ENCODE measurements around the gene CBL. TPM values are rescaled to one million over a fixed set of nuclear protein-coding genes. Genes with fewer than 3 reads are reported as not detected.
"Not testable (repeated sequence)": the region's sequence is repeated elsewhere in the genome, so short reads cannot be mapped to it uniquely, and the experiment has no call there.

CBL gene
- polyA plus RNA-seq, 1 of the 3 experiments (the other 2 are of a cell fraction), result 9.5 TPM

DNA sequence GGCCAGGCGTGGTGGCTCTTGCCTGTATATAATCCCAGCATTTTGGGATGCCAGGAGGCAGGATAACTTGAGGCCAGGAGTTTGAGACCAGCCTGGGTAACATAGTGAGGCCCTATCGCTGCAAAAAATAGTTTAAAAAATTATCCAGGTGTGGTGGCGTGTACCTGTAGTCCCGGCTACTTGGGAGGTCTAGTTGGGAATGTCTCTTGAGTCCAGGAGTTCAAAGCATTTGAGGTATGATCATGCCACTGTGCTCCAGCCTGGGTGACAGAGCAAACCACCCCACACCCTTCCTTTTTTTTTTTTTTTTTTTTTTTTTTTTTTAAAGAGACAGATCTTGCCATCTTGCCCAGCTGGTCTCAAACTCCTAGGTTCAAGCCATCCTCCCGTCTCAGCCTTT, 16.8 kb downstream of the CBL start:
- no peak for DNase-seq
- peaks cover 17% of the 10 kb centered on the region for H3F3A ChIP-seq (replicated peaks; ENCODE audit: insufficient read depth)
- no peak overlapping the region for H2AFZ ChIP-seq (ENCODE audit: low read depth)
- H3K9me2 ChIP-seq, result no peaks in the 10 kb centered on the region
- TF ChIP-seq TEAD4 (IDR thresholded peaks at IDR 0.05; ENCODE audit: borderline replicate concordance, insufficient read depth), result no peak
- no peak for TF ChIP-seq MXI1 (IDR thresholded peaks at IDR 0.05; ENCODE audit: low read depth, low read length)
- no peak for TF ChIP-seq NRF1 (IDR thresholded peaks at IDR 0.05; ENCODE audit: low read depth, low read length)
- TF ChIP-seq TAF1 (IDR thresholded peaks at IDR 0.05; ENCODE audit: borderline replicate concordance, low read depth, low read length), result no peak
- TF ChIP-seq SMC3 (IDR thresholded peaks at IDR 0.05; ENCODE audit: low read depth, low read length), result no peak
- no peak for TF ChIP-seq MEF2A (IDR thresholded peaks at IDR 0.05; ENCODE audit: borderline replicate concordance, low read depth)
- no peak for TF ChIP-seq POLR2AphosphoS5 (IDR thresholded peaks at IDR 0.05; ENCODE audit: low read depth, low read length)
- TF ChIP-seq RCOR1 (IDR thresholded peaks at IDR 0.05; ENCODE audit: low read length), result no peak
- TF ChIP-seq CHD2 (IDR thresholded peaks at IDR 0.05; ENCODE audit: low read length, partially characterized antibody), result no peak
- TF ChIP-seq RFX5 (IDR thresholded peaks at IDR 0.05; ENCODE audit: low read length), result no peak
- TF ChIP-seq YY1 (IDR thresholded peaks at IDR 0.05; ENCODE audit: low read depth), result no peak
- H3K79me2 ChIP-seq (ENCODE audit: insufficient read depth), result peaks cover 92% of the 10 kb centered on the region
- no peaks in the 10 kb centered on the region for H3K27me3 ChIP-seq (ENCODE audit: insufficient read depth)
- H3K36me3 ChIP-seq (replicated peaks in 1 of 2; ENCODE audit: control insufficient read depth in 1 of 2, insufficient read depth in 2 of 2, low read length in 1 of 2), result no peaks in the 10 kb centered on the region
- WGBS (ENCODE audit: low lambda C conversion rate), result 100% methylated on average over 5 of the region's 5 CpGs
- POLR2A ChIA-PET, result interaction anchor here (0.6 kb wide), 1 partner anchor 204 kb away, joined by 3 read pairs; the partner anchor contains the start of genes RPS25 and TRAPPC4
- no peak overlapping the region for H3K9ac ChIP-seq
- CTCF ChIA-PET, result interaction anchor here (0.6 to 2.4 kb wide), 3 partner anchors 11 to 101 kb away, joined by 3 to 5 read pairs (median 3); no protein-coding TSS in a partner anchor
- H3K27ac ChIP-seq (ENCODE audit: low read depth in 2 of 2, low read length in 1 of 2), result peak overlapping the region; percentile 24 to 42; a peak in 3 of 4 replicates
- H4K20me1 ChIP-seq (ENCODE audit: insufficient read depth), result peaks cover 12% of the 10 kb centered on the region; the same call in 1 of the 2 replicates
- H3K4me3 ChIP-seq (ENCODE audit: low read depth in 2 of 2, low read length in 1 of 2), result no peak overlapping the region
- no peaks in the 10 kb centered on the region for H3K9me3 ChIP-seq
- peaks cover 0 to 15% of the 10 kb centered on the region in 2 experiments; a peak in 2 of 4 replicates for H3K4me1 ChIP-seq (ENCODE audit: control insufficient read depth in 1 of 2, insufficient read depth in 2 of 2, low read depth in 1 of 2, low read length in 1 of 2)
- H3K4me2 ChIP-seq, result no peak overlapping the region

DNA sequence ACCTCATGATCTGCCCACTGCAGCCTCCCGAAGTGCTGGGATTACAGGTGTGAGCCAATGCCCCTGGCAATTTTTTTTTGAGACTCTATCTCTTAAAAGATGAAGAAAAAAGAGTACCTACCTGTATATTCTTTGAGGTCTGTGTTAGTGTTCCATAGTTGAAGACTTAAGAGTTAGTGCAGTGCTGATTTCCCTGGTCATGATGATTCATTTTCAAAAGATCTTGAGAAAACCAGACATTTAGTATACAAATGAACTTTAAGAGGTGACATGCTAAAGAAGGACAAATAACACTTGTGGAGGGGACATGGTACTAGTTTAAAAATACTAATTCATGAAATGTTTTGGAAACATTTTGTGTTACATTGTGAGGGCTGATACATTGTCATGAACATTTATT, 17.7 kb downstream of the CBL start:
- POLR2A ChIA-PET, result no interaction called here

DNA sequence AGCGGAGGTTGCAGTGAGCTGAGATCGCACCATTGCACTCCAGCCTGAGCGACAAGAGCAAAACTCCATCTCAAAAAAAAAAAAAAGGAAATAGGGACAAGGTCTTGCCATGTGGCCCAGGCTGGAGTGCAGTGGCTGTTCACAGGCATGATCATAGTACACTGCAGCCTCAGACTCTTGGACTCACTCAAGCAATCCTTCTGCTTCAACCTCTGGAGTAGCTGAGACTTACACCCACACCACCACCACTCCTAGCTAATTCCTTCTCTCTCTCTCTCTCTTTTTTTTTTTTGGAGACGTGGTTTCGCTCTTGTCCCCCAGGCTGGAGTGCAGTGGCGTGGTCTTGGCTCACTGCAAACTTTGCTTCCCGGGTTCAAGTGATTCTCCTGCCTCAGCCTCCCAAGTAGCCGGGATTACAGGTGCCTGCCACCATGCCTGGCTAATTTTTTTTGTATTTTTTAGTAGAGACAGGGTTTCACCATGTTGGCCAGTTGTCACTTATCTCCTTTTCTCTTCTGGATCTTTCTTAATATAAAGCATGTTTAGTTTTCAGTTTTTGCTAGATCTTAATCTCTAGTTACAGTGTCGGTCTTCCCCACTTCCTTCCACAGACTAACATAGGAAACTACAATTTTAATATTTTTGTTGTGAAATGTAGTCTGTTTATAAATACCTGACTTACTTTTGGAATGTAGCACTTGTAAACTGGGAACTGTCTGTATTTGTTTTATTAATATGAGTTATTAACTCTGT, 22.6 kb downstream of the CBL start:
- H3K9me2 ChIP-seq; H3K9ac ChIP-seq; H3K4me3 ChIP-seq (ENCODE audit: low read depth in 2 of 2, low read length in 1 of 2); H3K27ac ChIP-seq (ENCODE audit: low read depth in 2 of 2, low read length in 1 of 2); DNase-seq; H3K4me1 ChIP-seq (ENCODE audit: control insufficient read depth in 1 of 2, insufficient read depth in 2 of 2, low read depth in 1 of 2, low read length in 1 of 2); POLR2A ChIA-PET; H3K9me3 ChIP-seq; H3K27me3 ChIP-seq (ENCODE audit: insufficient read depth); H4K20me1 ChIP-seq (ENCODE audit: insufficient read depth); H3K4me2 ChIP-seq; H3F3A ChIP-seq (replicated peaks; ENCODE audit: insufficient read depth); H2AFZ ChIP-seq (ENCODE audit: low read depth): not testable (repeated sequence)
- CTCF ChIA-PET, result interaction anchor here (0.7 to 1.2 kb wide), 3 partner anchors 16 to 145 kb away, joined by 3 read pairs; no protein-coding TSS in a partner anchor
- 96% methylated on average over 9 of the region's 9 CpGs for WGBS (ENCODE audit: low lambda C conversion rate)
- H3K79me2 ChIP-seq (ENCODE audit: insufficient read depth), result peaks cover 98% of the 10 kb centered on the region
- H3K36me3 ChIP-seq (replicated peaks in 1 of 2; ENCODE audit: control insufficient read depth in 1 of 2, insufficient read depth in 2 of 2, low read length in 1 of 2), result peaks cover 8 to 11% of the 10 kb centered on the region in 2 experiments

More for the DNA sequence above, 17.7 kb downstream of the CBL start:
- no peak overlapping the region for H2AFZ ChIP-seq (ENCODE audit: low read depth)
- H3K9ac ChIP-seq, result no peak overlapping the region
- H3K27me3 ChIP-seq (ENCODE audit: insufficient read depth), result no peaks in the 10 kb centered on the region
- peaks cover 9% of the 10 kb centered on the region; the same call in 1 of the 2 replicates for H4K20me1 ChIP-seq (ENCODE audit: insufficient read depth)
- H3K4me2 ChIP-seq, result no peak overlapping the region
- 95% methylated on average over 1 of the region's 1 CpG for WGBS (ENCODE audit: low lambda C conversion rate)
- H3K9me3 ChIP-seq, result no peaks in the 10 kb centered on the region
- no peak overlapping the region for H3K4me3 ChIP-seq (ENCODE audit: low read depth in 2 of 2, low read length in 1 of 2)
- peaks cover 0 to 11% of the 10 kb centered on the region in 2 experiments; a peak in 2 of 4 replicates for H3K4me1 ChIP-seq (ENCODE audit: control insufficient read depth in 1 of 2, insufficient read depth in 2 of 2, low read depth in 1 of 2, low read length in 1 of 2)
- no peak for DNase-seq
- peaks cover 12% of the 10 kb centered on the region for H3F3A ChIP-seq (replicated peaks; ENCODE audit: insufficient read depth)
- CTCF ChIA-PET, result interaction anchor here (1.0 to 1.1 kb wide), 2 partner anchors 10 to 100 kb away, joined by 4 to 6 read pairs; no protein-coding TSS in a partner anchor
- no peak for TF ChIP-seq MXI1 (IDR thresholded peaks at IDR 0.05; ENCODE audit: low read depth, low read length)
- TF ChIP-seq FOSL2 (IDR thresholded peaks at IDR 0.05; ENCODE audit: borderline replicate concordance, low read depth), result 0 out of 2 replicates have a peak, but pooled peaks have one; percentile 6
- H3K9me2 ChIP-seq, result no peaks in the 10 kb centered on the region
- H3K27ac ChIP-seq (ENCODE audit: low read depth in 2 of 2, low read length in 1 of 2), result no peak overlapping the region
- no peaks in the 10 kb centered on the region for H3K36me3 ChIP-seq (replicated peaks in 1 of 2; ENCODE audit: control insufficient read depth in 1 of 2, insufficient read depth in 2 of 2, low read length in 1 of 2)
- peaks cover 98% of the 10 kb centered on the region for H3K79me2 ChIP-seq (ENCODE audit: insufficient read depth)
